Chondrocyte (in vitro differentiated cells): ENCODE measurements around the gene REPS2. TPM values are rescaled to one million over a fixed set of nuclear protein-coding genes. Genes with fewer than 3 reads are reported as not detected.

Experiments used
- DNase-seq: peaks from one replicate; pipeline ENCODE4 v3.0.0; 2021; ENCODE audit warnings: mixed read lengths, low spot score
- H3K27ac Mint-ChIP-seq: one replicate; pipeline ENCODE4 v1.8.0; 2021; ENCODE audit warnings: mild to moderate bottlenecking, moderate library complexity, mixed read lengths; ENCODE audit not compliant: unreplicated experiment
- H3K27me3 Mint-ChIP-seq: 2 replicates; pipeline ENCODE4 v1.8.0; 2021; ENCODE audit warnings: low read depth, mixed read lengths
- H3K36me3 Mint-ChIP-seq: 2 replicates; pipeline ENCODE4 v1.8.0; 2021; ENCODE audit warnings: low read depth, mixed read lengths
- H3K4me1 Mint-ChIP-seq: 2 replicates; pipeline ENCODE4 v1.8.0; 2021; ENCODE audit warnings: low read depth, mild to moderate bottlenecking, mixed read lengths
- H3K4me3 Mint-ChIP-seq: one replicate; pipeline ENCODE4 v1.8.0; 2021; ENCODE audit warnings: mild to moderate bottlenecking, moderate library complexity, mixed read lengths; ENCODE audit not compliant: unreplicated experiment
- H3K9me3 Mint-ChIP-seq: 2 replicates; pipeline ENCODE4 v1.8.0; 2021; ENCODE audit warnings: low read depth, mixed read lengths
- CTCF ChIP-seq: fragments of 200-600 bp; sonication (generic); IDR thresholded peaks from 2 replicates; pipeline ENCODE4 v1.5.0; 2021; ENCODE audit warnings: antibody characterized with exemption, mild to moderate bottlenecking, moderate library complexity
- total RNA-seq: library from RNA; stranded (reverse); gene quantifications from 3 replicates; pipeline ENCODE4 v1.2.1, GENCODE V29; 2021

The REPS2 gene
- total RNA-seq, 1 donor from 2014 or later = 2.4 TPM

GRCh38 chrX:17020851-17021821 is 74.7 kb downstream of the REPS2 start:
- DNase-seq = no peak
- TF ChIP-seq CTCF = no peak
- Mint-ChIP-seq H3K27ac (no peak overlapping the region), H3K9me3 (no peaks in the 10 kb centered on the region), H3K36me3 (no peaks in the 10 kb centered on the region), H3K4me3 (no peak overlapping the region), H3K4me1 (peaks cover 26% of the 10 kb centered on the region), H3K27me3 (peaks cover 2% of the 10 kb centered on the region)

GRCh38 chrX:17021851-17022604 is 75.6 kb downstream of the REPS2 start:
- Mint-ChIP-seq H3K4me3 (no peak overlapping the region), H3K27ac (no peak overlapping the region), H3K27me3 (peaks cover 2% of the 10 kb centered on the region), H3K36me3 (no peaks in the 10 kb centered on the region), H3K4me1 (peaks cover 26% of the 10 kb centered on the region), H3K9me3 (no peaks in the 10 kb centered on the region)
- TF ChIP-seq CTCF = no peak
- DNase-seq = no peak

GRCh38 chrX:17023661-17024060 is 77.2 kb downstream of the REPS2 start:
- no peaks in the 10 kb centered on the region for H3K36me3 Mint-ChIP-seq
- H3K27me3 Mint-ChIP-seq = peaks cover 3% of the 10 kb centered on the region
- no peaks in the 10 kb centered on the region for H3K9me3 Mint-ChIP-seq
- no peak for TF ChIP-seq CTCF
- no peak overlapping the region for H3K4me3 Mint-ChIP-seq
- DNase-seq = no peak
- H3K4me1 Mint-ChIP-seq = peaks cover 26% of the 10 kb centered on the region
- no peak overlapping the region for H3K27ac Mint-ChIP-seq

- DNase-seq = no peak
- Mint-ChIP-seq H3K27ac (no peak overlapping the region), H3K9me3 (no peaks in the 10 kb centered on the region), H3K27me3 (peaks cover 3% of the 10 kb centered on the region), H3K36me3 (no peaks in the 10 kb centered on the region), H3K4me3 (no peak overlapping the region), H3K4me1 (peaks cover 29% of the 10 kb centered on the region)
- TF ChIP-seq CTCF = no peak
Observed at GRCh38 chrX:17024886-17025285, 78.4 kb downstream of the REPS2 start.

GRCh38 chrX:17025621-17026302 is 79.3 kb downstream of the REPS2 start:
- Mint-ChIP-seq H3K27me3 (peaks cover 3% of the 10 kb centered on the region), H3K27ac (no peak overlapping the region), H3K9me3 (no peaks in the 10 kb centered on the region), H3K4me1 (peaks cover 38% of the 10 kb centered on the region), H3K36me3 (no peaks in the 10 kb centered on the region), H3K4me3 (no peak overlapping the region)
- TF ChIP-seq CTCF = no peak
- no peak for DNase-seq
